HCT116 (cell line): ENCODE data around the gene CD84. TPM values are rescaled to one million over a fixed set of nuclear protein-coding genes. Genes with fewer than 3 reads are reported as not detected.

ENCODE experiments used
- ATAC-seq: fragments of 200-7000 bp; cut with Tn5 transposase; 2 replicates; pipeline ENCODE4 v1.9.1; 2020; ENCODE audit warnings: mild to moderate bottlenecking, moderate library complexity
- BruUV-seq: library from RNA; stranded (reverse); fragments of 400-500 nt; replicated peaks from 2 replicates; lab custom pipeline; 2021; lab: Mats Ljungman, UMichigan
- CTCF ChIA-PET: fragments of 300-600 bp; sonication (Branson Sonifier 250); formaldehyde crosslinking; loops from one replicate; lab custom pipeline; 2021; ENCODE audit warnings: antibody characterized with exemption; lab: Charles Lee
- POLR2A ChIA-PET: fragments of 300-600, 350-600 bp; sonication (Branson Sonifier 250); formaldehyde crosslinking; loops from one replicate; lab custom pipeline; 2021; ENCODE audit warnings: antibody characterized with exemption; lab: Charles Lee
- RAD21 ChIA-PET, 2 experiments: fragments of 300-600 bp; sonication (Branson Sonifier 250); formaldehyde crosslinking; loops; one replicate each; lab custom pipeline; 2023; ENCODE audit warnings: low total read pairs in 2 of 2; ENCODE audit not compliant: uncharacterized antibody in 2 of 2, unreplicated experiment in 2 of 2, low non-redundant PET in 1 of 2; lab: Charles Lee
- DNase-seq: peaks from one replicate; pipeline ENCODE4 v3.0.0-alpha.2; 2010; ENCODE audit warnings: low read depth, low spot score
- H2AFZ ChIP-seq: fragments of 200-600 bp; shearing (Covaris generic), sonication (generic); 2 replicates; pipeline ENCODE4 v1.6.1; 2017; ENCODE audit warnings: low read depth, mixed run types, mixed read lengths, antibody characterized with exemption, low read length; ENCODE audit not compliant: poor library complexity, severe bottlenecking
- H3K27ac ChIP-seq: 2 replicates; pipeline ENCODE4 v1.5.1; 2012; ENCODE audit warnings: low read depth, low read length
- H3K27me3 ChIP-seq: fragments of 200-600 bp; sonication (generic); 2 replicates; pipeline ENCODE4 v1.6.1; 2016; ENCODE audit warnings: mixed run types, low read length, mixed read lengths; ENCODE audit not compliant: insufficient read depth
- H3K36me3 ChIP-seq, 2 experiments: fragments of 200-500 bp in 1 of 2; fragments of 200-600 bp in 1 of 2; sonication (Bioruptor generic) in 1 of 2; sonication (generic) in 1 of 2; 2 replicates each; pipeline versions ENCODE4 v1.5.1 to v1.6.1; 2014 to 2016; ENCODE audit warnings: low read length in 2 of 2, inconsistent platforms in 1 of 2, mixed read lengths in 1 of 2, mixed run types in 1 of 2; ENCODE audit not compliant: insufficient read depth in 2 of 2, control insufficient read depth in 1 of 2
- H3K4me1 ChIP-seq, 2 experiments: fragments of 200-600 bp in 1 of 2; sonication (generic) in 1 of 2; 2 replicates each; pipeline versions ENCODE4 v1.5.1 to v1.6.1; 2012 to 2017; ENCODE audit warnings: low read length in 2 of 2, inconsistent platforms in 1 of 2, mild to moderate bottlenecking in 1 of 2, mixed read lengths in 1 of 2, mixed run types in 1 of 2, moderate library complexity in 1 of 2; ENCODE audit not compliant: insufficient read depth in 2 of 2, control insufficient read depth in 1 of 2
- H3K4me2 ChIP-seq: fragments of 200-600 bp; sonication (generic); 2 replicates; pipeline ENCODE4 v1.6.1; 2017; ENCODE audit warnings: mixed run types, low read length, mixed read lengths
- H3K4me3 ChIP-seq, 2 experiments: fragments of 200-600 bp in 1 of 2; sonication (generic) in 1 of 2; replicated peaks in 1 of 2; 2 replicates each; pipeline ENCODE4 v1.5.1; 2011 to 2016; ENCODE audit warnings: low read length in 2 of 2, control low read depth in 1 of 2, low read depth in 1 of 2, mild to moderate bottlenecking in 1 of 2, mixed read lengths in 1 of 2, mixed run types in 1 of 2
- H3K79me2 ChIP-seq: fragments of 200-600 bp; sonication (generic); 2 replicates; pipeline ENCODE4 v1.6.1; 2017; ENCODE audit warnings: mild to moderate bottlenecking, mixed run types, low read length, moderate library complexity, mixed read lengths; ENCODE audit not compliant: insufficient read depth
- H3K9ac ChIP-seq: fragments of 200-600 bp; sonication (generic); 2 replicates; pipeline ENCODE4 v1.6.1; 2016; ENCODE audit warnings: low read length, mixed read lengths
- H3K9me2 ChIP-seq: fragments of 200-600 bp; sonication (generic), shearing (Covaris generic); 2 replicates; pipeline ENCODE4 v1.6.1; 2017; ENCODE audit warnings: mixed run types, mild to moderate bottlenecking, moderate library complexity; ENCODE audit not compliant: insufficient read depth
- H3K9me3 ChIP-seq, 2 experiments: fragments of 200-500 bp in 1 of 2; fragments of 200-600 bp in 1 of 2; sonication (Bioruptor generic) in 1 of 2; sonication (generic) in 1 of 2; 2 replicates each; pipeline ENCODE4 v1.6.1; 2014 to 2017; ENCODE audit warnings: low read length in 2 of 2, mixed read lengths in 2 of 2, inconsistent platforms in 1 of 2, low read depth in 1 of 2, mild to moderate bottlenecking in 1 of 2, mixed run types in 1 of 2, moderate library complexity in 1 of 2; ENCODE audit not compliant: control insufficient read depth in 1 of 2, insufficient read depth in 1 of 2
- H4K20me1 ChIP-seq: fragments of 200-600 bp; sonication (generic), shearing (Covaris generic); 2 replicates; pipeline ENCODE4 v1.6.1; 2017; ENCODE audit warnings: mixed run types, mild to moderate bottlenecking, moderate library complexity; ENCODE audit not compliant: insufficient read depth
- ATF3 ChIP-seq: IDR thresholded peaks from 2 replicates; pipeline ENCODE4 v1.6.1; 2012
- CBX3 ChIP-seq: IDR thresholded peaks from 2 replicates; pipeline ENCODE4 v1.6.1; 2012; ENCODE audit warnings: low read depth
- CEBPB ChIP-seq: IDR thresholded peaks from 2 replicates; pipeline ENCODE4 v1.6.1; 2012; ENCODE audit warnings: low read depth
- EGR1 ChIP-seq: IDR thresholded peaks from 2 replicates; pipeline ENCODE4 v1.6.1; 2012; ENCODE audit warnings: low read depth
- EZH2phosphoT487 ChIP-seq: fragments of 200-600 bp; IDR thresholded peaks from 2 replicates; pipeline ENCODE4 v1.6.1; 2018; ENCODE audit warnings: antibody characterized with exemption, borderline replicate concordance
- FOSL1 ChIP-seq: IDR thresholded peaks from 2 replicates; pipeline ENCODE4 v1.6.1; 2012; ENCODE audit warnings: low read depth
- JUND ChIP-seq: IDR thresholded peaks from 2 replicates; pipeline ENCODE4 v1.6.1; 2012
- MAX ChIP-seq: IDR thresholded peaks from 2 replicates; pipeline ENCODE4 v1.6.1; 2012
- POLR2A ChIP-seq: IDR thresholded peaks from 2 replicates; pipeline ENCODE4 v1.7.0; 2011; ENCODE audit warnings: borderline replicate concordance; ENCODE audit not compliant: insufficient read depth, insufficient read length; ENCODE audit errors: extremely low read depth
- POLR2AphosphoS5 ChIP-seq: IDR thresholded peaks from 2 replicates; pipeline ENCODE4 v1.6.1; 2011; ENCODE audit warnings: mild to moderate bottlenecking, low read depth, low read length, moderate library complexity
- SIN3A ChIP-seq: IDR thresholded peaks from 2 replicates; pipeline ENCODE4 v1.6.1; 2012; ENCODE audit warnings: low read depth
- SP1 ChIP-seq: IDR thresholded peaks from 2 replicates; pipeline ENCODE4 v1.6.1; 2012; ENCODE audit warnings: low read depth
- SRF ChIP-seq: IDR thresholded peaks from 2 replicates; pipeline ENCODE4 v1.6.1; 2012; ENCODE audit warnings: low read depth
- YY1 ChIP-seq: IDR thresholded peaks from 2 replicates; pipeline ENCODE4 v1.6.1; 2011; ENCODE audit warnings: low read length, low read depth, moderate library complexity, mild to moderate bottlenecking; ENCODE audit not compliant: insufficient replicate concordance; ENCODE audit errors: extremely low read depth
- ZFX ChIP-seq: fragments of 450-650 bp; IDR thresholded peaks from 2 replicates; pipeline ENCODE4 v1.6.1; 2017
- ZNF274 ChIP-seq: fragments of 200-500 bp; sonication (Bioruptor generic); IDR thresholded peaks from 2 replicates; pipeline ENCODE4 v1.6.1; 2014; ENCODE audit warnings: mild to moderate bottlenecking, low read depth, low read length, inconsistent platforms
- intact Hi-C: fragments of 100-400 bp; cut with micrococcal nuclease; formaldehyde crosslinking; loops from 2 replicates; pipeline ENCODE4 v1.10.0; 2022
- total RNA-seq: library from RNA; stranded (reverse); gene quantifications from one replicate; pipeline ENCODE4 v1.2.1, GENCODE V29; 2021; ENCODE audit not compliant: unreplicated experiment
- TF ChIP-seq, protein P1 (sequence below): IDR thresholded peaks from 2 replicates; pipeline ENCODE4 v1.6.1; 2011; ENCODE audit warnings: mild to moderate bottlenecking, low read length, moderate library complexity; ENCODE audit not compliant: insufficient replicate concordance; ENCODE audit errors: extremely low read depth
- TF ChIP-seq, protein P2 (sequence below), 3 experiments: fragments of 200-600 bp in 1 of 3; sonication (generic) in 1 of 3; IDR thresholded peaks in 2 of 3; conservative IDR thresholded peaks in 1 of 3; 2 replicates each; pipeline ENCODE4 v1.5.1; 2012 to 2017; ENCODE audit warnings: low read depth in 2 of 3, low read length in 2 of 3, antibody characterized with exemption in 1 of 3, borderline replicate concordance in 1 of 3, control low read depth in 1 of 3, mild to moderate bottlenecking in 1 of 3, mixed read lengths in 1 of 3, mixed run types in 1 of 3, moderate library complexity in 1 of 3; ENCODE audit not compliant: insufficient read depth in 1 of 3

Gene CD84
- total RNA-seq, 1 experiment from 2014 or later, result 0.02 TPM

DNA sequence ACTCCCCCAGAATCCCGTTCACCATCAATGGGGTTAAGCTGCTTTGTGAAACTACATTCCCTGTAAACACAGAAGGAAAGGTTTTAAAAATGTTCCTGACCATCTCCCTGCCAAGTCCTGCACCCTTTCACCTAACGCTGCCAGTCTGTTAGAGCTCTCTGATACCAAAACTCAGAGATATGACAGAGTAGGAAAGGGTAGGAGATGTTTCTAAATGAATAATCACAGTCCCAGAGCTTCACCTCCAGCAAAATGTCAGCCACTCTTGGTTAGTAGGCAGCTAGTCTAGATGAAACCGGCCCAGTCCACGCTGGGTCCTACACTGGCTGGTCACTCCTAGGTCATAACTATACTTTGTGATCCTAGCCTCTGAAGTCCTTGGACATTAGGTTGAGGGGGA lies 83.0 kb downstream of the CD84 start:
- POLR2A ChIA-PET, result no interaction called here
- no TSS peak for BruUV-seq
- CTCF ChIA-PET, result no interaction called here

More for the DNA sequence above, 83.0 kb downstream of the CD84 start:
- H3K9me2 ChIP-seq, result no peaks in the 10 kb centered on the region
- no peaks in the 10 kb centered on the region for H3K4me1 ChIP-seq
- no peak for TF ChIP-seq JUND
- no peak for TF ChIP-seq CEBPB
- TF ChIP-seq ATF3, result no peak
- no peak for TF ChIP-seq SIN3A
- no peak for TF ChIP-seq EGR1
- TF ChIP-seq, protein P1, sequence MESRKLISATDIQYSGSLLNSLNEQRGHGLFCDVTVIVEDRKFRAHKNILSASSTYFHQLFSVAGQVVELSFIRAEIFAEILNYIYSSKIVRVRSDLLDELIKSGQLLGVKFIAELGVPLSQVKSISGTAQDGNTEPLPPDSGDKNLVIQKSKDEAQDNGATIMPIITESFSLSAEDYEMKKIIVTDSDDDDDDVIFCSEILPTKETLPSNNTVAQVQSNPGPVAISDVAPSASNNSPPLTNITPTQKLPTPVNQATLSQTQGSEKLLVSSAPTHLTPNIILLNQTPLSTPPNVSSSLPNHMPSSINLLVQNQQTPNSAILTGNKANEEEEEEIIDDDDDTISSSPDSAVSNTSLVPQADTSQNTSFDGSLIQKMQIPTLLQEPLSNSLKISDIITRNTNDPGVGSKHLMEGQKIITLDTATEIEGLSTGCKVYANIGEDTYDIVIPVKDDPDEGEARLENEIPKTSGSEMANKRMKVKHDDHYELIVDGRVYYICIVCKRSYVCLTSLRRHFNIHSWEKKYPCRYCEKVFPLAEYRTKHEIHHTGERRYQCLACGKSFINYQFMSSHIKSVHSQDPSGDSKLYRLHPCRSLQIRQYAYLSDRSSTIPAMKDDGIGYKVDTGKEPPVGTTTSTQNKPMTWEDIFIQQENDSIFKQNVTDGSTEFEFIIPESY, result no peak
- no peak for TF ChIP-seq ZFX
- no peak for TF ChIP-seq CBX3
- TF ChIP-seq ZNF274, result no peak
- no peak for TF ChIP-seq SP1
- TF ChIP-seq, protein P2, sequence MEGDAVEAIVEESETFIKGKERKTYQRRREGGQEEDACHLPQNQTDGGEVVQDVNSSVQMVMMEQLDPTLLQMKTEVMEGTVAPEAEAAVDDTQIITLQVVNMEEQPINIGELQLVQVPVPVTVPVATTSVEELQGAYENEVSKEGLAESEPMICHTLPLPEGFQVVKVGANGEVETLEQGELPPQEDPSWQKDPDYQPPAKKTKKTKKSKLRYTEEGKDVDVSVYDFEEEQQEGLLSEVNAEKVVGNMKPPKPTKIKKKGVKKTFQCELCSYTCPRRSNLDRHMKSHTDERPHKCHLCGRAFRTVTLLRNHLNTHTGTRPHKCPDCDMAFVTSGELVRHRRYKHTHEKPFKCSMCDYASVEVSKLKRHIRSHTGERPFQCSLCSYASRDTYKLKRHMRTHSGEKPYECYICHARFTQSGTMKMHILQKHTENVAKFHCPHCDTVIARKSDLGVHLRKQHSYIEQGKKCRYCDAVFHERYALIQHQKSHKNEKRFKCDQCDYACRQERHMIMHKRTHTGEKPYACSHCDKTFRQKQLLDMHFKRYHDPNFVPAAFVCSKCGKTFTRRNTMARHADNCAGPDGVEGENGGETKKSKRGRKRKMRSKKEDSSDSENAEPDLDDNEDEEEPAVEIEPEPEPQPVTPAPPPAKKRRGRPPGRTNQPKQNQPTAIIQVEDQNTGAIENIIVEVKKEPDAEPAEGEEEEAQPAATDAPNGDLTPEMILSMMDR (IDR thresholded peaks at IDR 0.05 in 2 of 3, conservative IDR thresholded peaks at IDR 0.05 in 1 of 3; ENCODE audit: borderline replicate concordance in 1 of 3, insufficient read depth in 1 of 3, low read depth in 2 of 3, low read length in 2 of 3), result no peak
- no peak for TF ChIP-seq POLR2AphosphoS5
- TF ChIP-seq EZH2phosphoT487, result no peak
- no peak for TF ChIP-seq FOSL1
- no peak for TF ChIP-seq YY1
- no peak for TF ChIP-seq POLR2A
- no peak for TF ChIP-seq MAX
- no peak for TF ChIP-seq SRF
- TF ChIP-seq, all 23 proteins: peak for 0
- Histone ChIP-seq H3K4me2 (no peak overlapping the region), H2AFZ (no peak overlapping the region), H3K9ac (no peak overlapping the region), H3K27me3 (no peaks in the 10 kb centered on the region), H3K79me2 (no peaks in the 10 kb centered on the region), H4K20me1 (no peaks in the 10 kb centered on the region), H3K36me3 (no peaks in the 10 kb centered on the region), H3K4me3 (no peak overlapping the region), H3K9me3 (no peaks in the 10 kb centered on the region), H3K27ac (no peak overlapping the region)
- no peak for DNase-seq
- intact Hi-C loops, result no loop called here
- no peak for ATAC-seq
- RAD21 ChIA-PET, result no interaction called here
